NCI-H748 treated with DMSO at 0.1 percent for 48 hours (cell line): Measurements from ENCODE around the gene DPM2.
A peak's percentile ranks its signal among the peaks of the same experiment; 100 is the strongest.

Source experiments
- DNase-seq: peaks from one replicate; lab custom pipeline; 2025; lab: John Stamatoyannopoulos, UW

Gene DPM2

GRCh38 chr9:127918183-127919107, 19.2 kb downstream of the DPM2 start:
- DNase-seq = no peak

DNA sequence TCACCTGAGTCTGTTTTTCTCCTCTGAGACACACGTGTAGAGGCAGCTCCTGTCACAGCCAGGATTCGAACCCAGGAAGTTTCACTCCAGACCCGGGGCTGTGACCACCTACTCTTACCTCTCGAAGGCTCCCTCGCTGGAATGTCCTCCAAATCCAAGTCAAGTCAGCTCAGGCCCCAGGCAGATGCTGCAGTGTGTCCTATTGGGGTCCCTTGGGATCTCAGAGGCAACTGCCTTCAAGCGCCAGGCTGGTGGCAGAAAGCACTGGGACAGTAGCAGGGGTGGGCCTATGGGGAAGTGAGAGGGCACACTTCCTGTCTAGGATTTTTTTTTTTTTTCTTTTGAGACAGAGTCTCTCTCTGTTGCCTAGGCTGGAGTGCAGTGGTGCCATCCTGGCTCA, 20.1 kb downstream of the DPM2 start:
- DNase-seq = no peak

DNA sequence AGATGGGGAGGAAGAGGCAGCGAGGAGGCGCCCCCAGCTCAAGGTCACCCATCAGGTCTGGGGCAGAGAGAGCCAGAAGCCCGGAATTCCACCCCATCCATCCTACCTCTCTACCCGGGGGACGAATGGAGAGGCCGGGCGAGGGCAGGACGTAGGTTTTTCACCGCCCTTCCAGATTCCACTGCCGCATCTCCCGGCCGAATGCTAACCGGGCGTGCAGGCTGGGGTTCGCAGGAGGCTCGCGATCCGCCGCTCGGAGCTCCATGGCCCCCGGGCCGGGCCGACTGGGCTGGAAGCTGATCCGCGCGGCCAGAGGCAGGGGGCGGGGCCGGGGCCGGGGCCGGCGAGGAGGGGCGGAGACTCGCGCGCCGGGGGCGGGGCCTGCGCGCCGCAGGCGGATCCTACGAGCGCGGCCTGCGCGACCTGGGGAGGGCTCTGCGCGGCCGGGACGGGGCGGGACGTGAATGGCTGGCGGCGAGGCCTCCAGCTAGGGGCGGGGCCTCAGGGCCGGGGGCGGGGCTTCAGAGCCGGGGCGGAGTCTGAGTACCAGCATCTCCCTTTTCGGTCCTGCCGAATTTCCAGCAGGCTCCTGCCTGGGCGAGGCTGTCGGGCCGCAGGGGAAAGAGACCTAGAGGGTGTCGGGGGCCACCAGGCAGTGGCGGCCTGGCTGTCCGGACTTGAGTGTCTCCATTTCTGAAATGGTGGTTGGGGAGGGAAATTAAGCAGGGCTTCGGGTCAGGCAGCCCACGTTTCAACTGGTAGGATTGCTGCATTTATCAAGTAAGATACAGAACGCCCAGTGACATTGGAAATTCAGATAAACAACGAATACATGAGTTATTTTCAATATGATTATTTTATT, 20.7 kb downstream of the DPM2 start, which contains the start of gene ST6GALNAC4:
ST6GALNAC4 (minus strand) TSS at position 322 of the 862 bp plus-strand sequence. CDS start 622 bp downstream, outside the sequence.
- DNase-seq = peak; percentile 70

DNA sequence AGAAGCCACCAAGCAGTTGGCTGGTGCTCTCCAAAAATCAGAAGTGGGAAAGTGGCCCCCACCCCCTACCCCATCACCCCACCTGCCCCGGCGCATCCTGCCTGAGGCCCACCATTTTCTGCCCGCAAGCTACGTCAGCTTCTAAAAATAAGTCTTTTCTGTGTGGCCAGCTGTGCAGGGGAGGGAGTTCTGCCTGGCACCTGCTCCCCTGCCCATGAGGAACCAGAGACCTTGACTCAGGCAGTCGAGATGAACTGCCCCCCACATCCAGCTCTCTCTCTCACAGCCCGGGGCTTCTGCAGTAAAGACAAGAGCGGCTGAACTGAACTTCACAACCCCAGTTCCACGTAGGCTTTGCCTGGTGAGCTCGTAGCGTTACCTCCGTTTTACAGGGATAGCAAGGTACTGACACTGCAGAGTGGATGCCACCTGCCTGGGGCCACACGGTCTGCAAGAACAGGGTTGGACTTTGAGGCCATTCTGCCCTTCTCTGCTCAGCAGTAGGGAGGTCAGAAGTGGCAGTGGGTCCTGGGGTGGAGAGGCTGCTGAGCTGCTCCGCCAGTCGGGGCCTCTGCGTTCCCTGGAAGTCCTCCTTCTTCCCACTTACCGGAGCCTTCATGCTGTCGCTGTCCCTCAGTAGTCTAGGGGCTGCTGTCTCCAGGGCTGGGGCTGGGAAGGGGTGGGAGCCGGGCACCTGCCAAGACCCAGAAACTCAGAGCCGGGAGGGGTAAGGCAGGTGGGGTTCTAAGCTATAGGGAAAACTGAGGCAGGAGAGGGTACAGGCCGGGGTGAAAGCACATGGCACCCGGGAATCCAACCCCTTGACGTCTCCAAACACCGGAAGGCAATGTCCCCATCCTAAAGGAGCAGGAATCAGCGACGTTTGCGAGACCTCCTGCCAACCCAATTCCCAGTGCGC, 21.6 kb downstream of the DPM2 start:
- no peak for DNase-seq

DNA sequence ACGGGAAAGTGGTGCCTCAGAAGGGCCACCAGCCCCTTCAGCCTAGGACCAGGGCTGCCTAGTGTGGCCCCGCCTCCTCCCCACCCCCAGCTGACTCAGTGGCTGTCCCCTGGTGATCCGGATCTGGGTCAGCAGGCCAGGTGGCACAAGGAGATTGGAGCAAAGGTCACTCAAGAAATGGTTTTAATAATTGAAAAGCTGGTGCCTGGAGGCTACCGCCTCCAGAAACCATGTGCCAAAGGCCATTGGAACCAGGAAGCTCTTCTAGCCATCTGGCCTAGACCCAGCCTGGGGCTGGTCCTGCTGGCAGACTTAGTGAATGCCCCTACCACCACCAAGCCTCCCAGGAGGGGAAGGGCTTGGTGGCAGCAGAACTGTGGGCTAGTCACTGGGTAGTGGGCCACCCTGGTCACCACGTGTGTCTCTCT, 22.3 kb downstream of the DPM2 start:
- no peak for DNase-seq

DNA sequence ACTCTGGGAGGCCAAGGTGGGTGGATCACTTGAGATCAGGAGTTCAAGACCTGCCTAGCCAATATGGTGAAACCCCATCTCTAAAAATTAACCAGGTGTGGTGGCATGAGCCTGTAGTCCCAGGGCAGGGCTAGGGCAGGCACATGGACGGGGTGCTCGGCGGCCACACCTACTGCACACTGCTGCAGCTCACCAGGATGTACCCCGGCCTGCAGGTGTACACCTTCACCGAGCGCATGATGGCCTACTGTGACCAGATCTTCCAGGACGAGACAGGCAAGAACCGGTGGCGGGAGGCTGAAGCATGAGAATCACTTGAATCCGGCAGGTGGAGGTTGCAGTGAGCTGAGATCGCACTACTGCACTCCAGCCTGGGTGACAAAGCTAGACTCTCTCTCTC, 24.0 kb downstream of the DPM2 start:
- no peak for DNase-seq

DNA sequence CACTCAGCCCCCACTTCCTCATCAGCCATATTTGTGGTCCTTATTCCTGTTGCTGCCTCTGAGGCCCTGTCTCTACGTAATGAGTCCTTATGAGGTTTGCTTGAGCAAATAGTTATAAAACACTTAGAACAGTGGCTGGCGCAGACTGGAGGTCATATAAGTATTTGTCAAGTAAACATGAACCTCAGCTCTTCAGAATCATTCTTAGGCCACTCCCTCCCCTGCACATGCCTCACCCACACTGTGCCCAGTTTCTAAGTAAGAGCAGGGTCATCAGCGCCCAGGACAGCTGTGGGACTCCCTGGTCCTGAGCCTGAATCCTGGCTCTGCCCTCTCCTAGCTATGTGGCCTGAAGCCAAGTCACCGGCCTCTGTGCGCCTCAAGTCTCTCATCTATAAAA, 24.8 kb downstream of the DPM2 start:
- no peak for DNase-seq

DNA sequence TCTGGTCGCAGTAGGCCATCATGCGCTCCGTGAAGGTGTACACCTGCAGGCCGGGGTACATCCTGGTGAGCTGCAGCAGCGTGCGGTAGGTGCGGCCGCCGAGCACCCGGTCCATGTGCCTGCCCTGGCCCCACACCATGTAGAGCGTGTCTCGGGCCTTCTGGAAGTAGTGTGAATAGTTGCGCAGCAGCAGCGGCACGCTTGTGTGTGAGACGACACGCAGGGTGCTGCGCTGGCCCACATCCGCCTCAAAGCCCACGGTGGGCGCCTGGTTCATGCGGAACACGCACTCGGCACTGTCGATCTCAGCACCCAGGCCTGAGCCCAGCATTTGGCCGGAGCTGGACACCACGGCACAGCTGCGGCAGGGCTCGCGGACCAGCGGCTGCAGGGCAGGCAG, 25.4 kb downstream of the DPM2 start:
- no peak for DNase-seq

- DNase-seq = no peak
Measured at GRCh38 chr9:127910613-127911205, 26.9 kb downstream of the DPM2 start.

DNA sequence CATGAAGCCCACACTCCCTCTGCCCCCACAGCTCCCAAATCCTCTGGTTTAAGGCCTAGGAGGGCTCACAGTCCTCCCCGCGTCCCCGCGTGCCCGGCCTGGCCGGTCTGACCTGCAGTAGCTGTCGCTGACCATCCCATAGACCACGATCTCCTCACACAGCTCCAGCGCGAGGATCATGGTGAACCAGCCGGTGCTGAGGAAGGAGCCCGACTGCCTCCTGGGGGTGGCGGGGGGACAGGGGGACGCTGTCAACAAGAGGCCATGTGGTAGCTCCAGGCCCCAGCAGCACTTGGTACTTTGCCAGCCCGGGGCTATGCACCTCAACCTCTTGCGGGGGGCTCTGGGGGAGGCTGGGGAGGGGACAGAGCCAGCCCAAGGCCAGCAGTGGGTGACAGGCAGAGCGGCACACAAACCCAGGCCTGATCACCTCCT, 27.8 kb downstream of the DPM2 start:
- DNase-seq = no peak

DNA sequence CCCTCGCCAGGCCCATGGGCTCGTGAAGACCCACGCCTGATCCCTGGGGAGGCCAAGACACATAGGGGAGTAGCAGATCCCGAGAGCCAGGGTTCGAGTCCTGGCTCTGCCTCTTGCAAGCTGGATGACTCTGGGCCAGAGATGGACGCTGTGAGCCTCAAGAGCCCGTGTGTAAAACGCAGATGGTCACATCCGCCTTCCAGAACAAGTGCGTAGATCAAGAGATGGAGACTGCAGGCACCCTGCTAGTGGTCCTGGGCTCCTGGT, 29.1 kb downstream of the DPM2 start:
- DNase-seq = no peak

- DNase-seq = no peak
Measured at GRCh38 chr9:127907867-127908659, 29.6 kb downstream of the DPM2 start.

DNA sequence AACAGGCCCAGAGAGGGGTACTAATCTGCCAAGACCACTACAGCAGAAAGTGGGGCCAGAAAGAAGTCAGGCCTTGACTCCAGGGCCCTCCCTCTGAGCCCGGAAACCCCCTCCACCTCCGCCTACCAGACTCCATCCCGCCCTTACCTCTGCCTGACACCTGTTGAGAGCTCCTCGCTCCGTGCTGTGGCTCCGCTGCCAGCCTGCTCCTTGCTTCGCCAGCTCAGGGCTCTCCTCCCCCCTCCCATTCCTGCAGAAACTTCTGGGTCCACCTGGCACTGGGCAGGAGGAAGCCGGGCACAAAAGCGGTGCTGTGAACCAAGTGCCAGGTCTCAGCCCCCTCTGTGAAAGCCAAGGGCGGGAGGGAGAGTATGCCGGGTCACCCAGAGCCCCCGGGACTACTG, 31.9 kb downstream of the DPM2 start:
- no peak for DNase-seq

DNA sequence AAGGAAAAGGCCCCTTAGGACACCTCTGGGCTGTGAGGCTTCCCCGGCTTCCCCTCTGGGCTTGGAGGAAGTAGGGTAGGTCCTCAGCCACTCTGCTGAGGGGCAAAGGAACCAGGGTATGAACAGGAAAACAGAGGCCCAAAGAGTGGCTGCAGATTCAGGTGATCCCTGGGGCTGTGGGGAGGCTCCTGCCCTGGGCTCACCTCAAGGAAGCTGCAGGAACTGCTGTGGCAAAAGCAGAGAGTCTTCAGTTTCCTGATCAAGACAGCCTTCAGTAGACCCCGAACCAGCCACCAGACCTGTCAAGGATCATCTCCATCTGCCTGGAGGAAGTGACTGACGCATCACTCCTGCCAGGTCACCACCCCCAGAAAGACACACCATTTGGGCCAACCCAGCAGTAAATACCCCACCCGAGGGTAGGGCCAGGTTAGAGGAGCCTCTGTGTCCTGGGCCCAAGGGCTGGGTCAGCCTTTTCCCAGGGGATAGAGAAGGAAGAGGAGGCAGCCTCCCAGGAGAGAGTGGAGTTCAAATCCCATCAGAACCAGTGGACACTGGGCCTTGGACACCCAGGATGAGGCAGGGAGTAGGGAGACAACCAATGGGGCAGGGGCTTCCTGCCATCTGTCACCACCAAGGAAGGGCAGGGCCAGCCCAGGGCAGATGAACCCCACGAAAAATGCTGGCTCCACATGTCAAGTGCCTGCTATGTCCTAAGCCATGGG, 32.5 kb downstream of the DPM2 start:
- DNase-seq = no peak

GRCh38 chr9:127904561-127905003, 33.1 kb downstream of the DPM2 start:
- DNase-seq = no peak

- no peak for DNase-seq
Measured at GRCh38 chr9:127903557-127904475, 33.8 kb downstream of the DPM2 start.

DNA sequence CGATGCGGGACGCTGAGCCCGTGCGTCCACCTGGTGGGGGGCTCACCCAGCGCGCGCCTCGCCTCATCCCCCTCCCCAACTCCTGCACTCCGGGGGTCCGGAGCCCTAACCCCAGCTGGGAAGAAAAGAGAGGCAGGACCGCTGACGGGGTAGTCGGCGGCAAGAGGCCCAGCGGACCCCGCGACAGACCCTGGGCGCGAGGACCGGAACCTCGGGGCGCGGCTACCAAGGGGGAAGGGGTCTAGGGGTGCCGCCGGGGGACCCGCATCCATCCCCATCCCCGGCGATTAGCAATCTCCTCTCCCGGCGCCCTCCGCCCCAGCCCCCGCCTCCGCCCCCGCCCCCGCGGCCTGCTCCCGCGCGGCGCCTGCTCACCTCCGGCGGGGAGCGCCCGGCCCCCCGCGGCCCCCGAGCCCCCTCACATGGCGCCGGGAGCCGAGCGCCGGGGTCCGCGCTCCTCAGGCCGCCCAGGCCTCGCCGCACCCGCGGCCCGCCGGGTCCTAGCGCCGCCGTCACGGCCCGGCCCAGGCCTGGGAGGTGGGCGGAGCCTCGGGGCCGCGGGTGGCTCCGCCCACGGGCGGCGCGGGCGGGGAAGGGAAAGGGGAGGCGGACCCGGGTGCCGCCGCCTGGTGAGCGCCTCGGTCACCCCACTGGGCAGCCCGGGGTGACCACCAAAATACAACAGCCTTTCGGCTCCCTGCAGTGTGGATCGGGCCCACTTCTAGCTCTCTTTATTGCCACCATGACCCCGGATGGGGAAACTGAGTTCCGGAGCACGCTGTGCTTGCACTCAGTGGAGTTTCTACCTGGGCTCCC, 38.3 kb downstream of the DPM2 start, which contains the start of gene ST6GALNAC6:
ST6GALNAC6 (minus strand) TSS at position 476 of the 816 bp plus-strand sequence. CDS start 1,622 bp downstream, outside the sequence.
- DNase-seq = peak; percentile 6
